Activated CD4-positive, alpha-beta T cell treated with anti-CD3 and anti-CD28 coated beads for 24 hours (primary cell): ENCODE measurements around the gene SERTAD2.
A peak's percentile ranks its signal among the peaks of the same experiment; 100 is the strongest.

ENCODE experiments used
- DNase-seq, 2 donors: peaks; one replicate each; pipeline ENCODE4 v3.0.0-alpha.2; 2020; ENCODE audit warnings: low read depth in 2 of 2

SERTAD2 gene

GRCh38 chr2:64675860-64676259 is 22.1 kb upstream of the SERTAD2 start:
- peak; percentile 52 to 70 for DNase-seq

GRCh38 chr2:64672708-64673107 is 19.0 kb upstream of the SERTAD2 start:
- DNase-seq: no peak

- DNase-seq: no peak
These were observed 16.3 kb upstream of the SERTAD2 start for GRCh38 chr2:64670047-64670446.

GRCh38 chr2:64669288-64669687 is 15.6 kb upstream of the SERTAD2 start:
- no peak for DNase-seq

GRCh38 chr2:64668542-64668941 is 14.8 kb upstream of the SERTAD2 start:
- no peak for DNase-seq

- DNase-seq: no peak
These were observed 13.8 kb upstream of the SERTAD2 start for GRCh38 chr2:64667535-64667934.

- DNase-seq: no peak
These were observed 13.2 kb upstream of the SERTAD2 start for GRCh38 chr2:64666810-64667438.

GRCh38 chr2:64665709-64666108 is 12.0 kb upstream of the SERTAD2 start:
- no peak for DNase-seq

GRCh38 chr2:64663402-64663801 is 9.7 kb upstream of the SERTAD2 start:
- DNase-seq: no peak

GRCh38 chr2:64661741-64662169 is 8.0 kb upstream of the SERTAD2 start:
- DNase-seq: no peak

- DNase-seq: no peak
These were observed 5.5 kb upstream of the SERTAD2 start for GRCh38 chr2:64659252-64659651.

GRCh38 chr2:64658269-64658668 is 4.6 kb upstream of the SERTAD2 start:
- no peak for DNase-seq

GRCh38 chr2:64657411-64657810 is 3.7 kb upstream of the SERTAD2 start:
- DNase-seq: no peak

GRCh38 chr2:64656379-64656778 is 2.7 kb upstream of the SERTAD2 start:
- no peak for DNase-seq

- DNase-seq: no peak
These were observed 2.2 kb upstream of the SERTAD2 start for GRCh38 chr2:64655873-64656272.

GRCh38 chr2:64655018-64655664 is 1.4 kb upstream of the SERTAD2 start:
- no peak for DNase-seq

GRCh38 chr2:64654063-64654811 is 524 bp upstream of the SERTAD2 start:
- peak; percentile 29 to 31 for DNase-seq

GRCh38 chr2:64652231-64653108 is 1.2 kb downstream of the SERTAD2 start:
- DNase-seq: no peak

GRCh38 chr2:64651590-64651989 is 2.1 kb downstream of the SERTAD2 start:
- no peak for DNase-seq

- DNase-seq: no peak
These were observed 2.9 kb downstream of the SERTAD2 start for GRCh38 chr2:64650722-64651338.

- no peak for DNase-seq
These were observed 3.4 kb downstream of the SERTAD2 start for GRCh38 chr2:64650296-64650695.

- no peak for DNase-seq
These were observed 4.1 kb downstream of the SERTAD2 start for GRCh38 chr2:64649626-64650025.
